ENCODE data around the gene TSPAN5. TPM values are rescaled to one million over a fixed set of nuclear protein-coding genes. Genes with fewer than 3 reads are reported as not detected.

The TSPAN5 gene
- total and polyA plus RNA-seq, 9 of the 15 experiments (the other 6 are each of a cell fraction or from before 2014, with no cell fraction given): 0.58 to 6.6 (median 0.73) TPM

GRCh38 chr4:98619180-98619579 lies 39.2 kb downstream of the TSPAN5 start (continued):
- TF ChIP-seq, protein P1, sequence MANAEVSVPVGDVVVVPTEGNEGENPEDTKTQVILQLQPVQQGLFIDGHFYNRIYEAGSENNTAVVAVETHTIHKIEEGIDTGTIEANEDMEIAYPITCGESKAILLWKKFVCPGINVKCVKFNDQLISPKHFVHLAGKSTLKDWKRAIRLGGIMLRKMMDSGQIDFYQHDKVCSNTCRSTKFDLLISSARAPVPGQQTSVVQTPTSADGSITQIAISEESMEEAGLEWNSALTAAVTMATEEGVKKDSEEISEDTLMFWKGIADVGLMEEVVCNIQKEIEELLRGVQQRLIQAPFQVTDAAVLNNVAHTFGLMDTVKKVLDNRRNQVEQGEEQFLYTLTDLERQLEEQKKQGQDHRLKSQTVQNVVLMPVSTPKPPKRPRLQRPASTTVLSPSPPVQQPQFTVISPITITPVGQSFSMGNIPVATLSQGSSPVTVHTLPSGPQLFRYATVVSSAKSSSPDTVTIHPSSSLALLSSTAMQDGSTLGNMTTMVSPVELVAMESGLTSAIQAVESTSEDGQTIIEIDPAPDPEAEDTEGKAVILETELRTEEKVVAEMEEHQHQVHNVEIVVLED (CRISPR knock-in tag; IDR thresholded peaks at IDR 0.05): no peak
- TF ChIP-seq MYNN (IDR thresholded peaks at IDR 0.05) (no peak), MYNN (CRISPR knock-in tag; IDR thresholded peaks at IDR 0.05) (no peak)

DNA sequence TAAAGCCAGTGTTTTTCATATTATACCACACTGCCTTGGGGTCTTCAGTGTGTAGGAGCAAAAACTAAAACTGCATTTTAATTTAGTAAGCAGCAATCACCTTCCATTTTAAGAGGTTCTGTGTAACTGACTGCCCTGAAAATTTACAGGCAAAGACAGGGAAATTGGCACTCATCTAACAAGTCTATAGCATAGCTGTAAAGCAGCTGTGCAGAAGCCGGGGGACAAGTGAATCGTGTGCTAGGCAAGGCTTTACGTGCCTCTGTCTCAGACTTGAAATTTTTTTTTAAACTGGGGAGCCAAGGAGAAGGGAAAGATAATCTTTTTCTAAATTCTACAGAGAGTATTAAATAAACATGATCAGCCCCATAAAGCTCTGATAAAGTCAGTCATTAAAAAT lies 39.7 kb downstream of the TSPAN5 start:
- Histone ChIP-seq H2AFZ (ENCODE audit: low read depth, low read length) (no peak overlapping the region), H4K20me1 (replicated peaks; ENCODE audit: control insufficient read depth, insufficient read depth, low read length) (no peaks in the 10 kb centered on the region), H3K4me3 (no peak overlapping the region), H3K9me1 (ENCODE audit: control insufficient read depth, insufficient read depth, low read length) (no peaks in the 10 kb centered on the region), H3K4me1 (replicated peaks in 1 of 2; ENCODE audit: control insufficient read depth in 2 of 2, insufficient read depth in 2 of 2, low read length in 2 of 2) (no peaks in the 10 kb centered on the region), H3K36me3 (ENCODE audit: control insufficient read depth, insufficient read depth, low read length) (no peaks in the 10 kb centered on the region), H3K9ac (ENCODE audit: insufficient read depth in 1 of 2, low read depth in 2 of 2, low read length in 2 of 2) (no peak overlapping the region), H3K9me3 (replicated peaks; ENCODE audit: control insufficient read depth, insufficient read depth, low read depth, low read length) (no peaks in the 10 kb centered on the region), H3K4me2 (ENCODE audit: insufficient read depth, low read length) (no peak overlapping the region), H3K27ac (ENCODE audit: extremely low read depth, low read depth, low read length) (no peak overlapping the region), H3K79me2 (ENCODE audit: control insufficient read depth, insufficient read depth, low read length) (no peaks in the 10 kb centered on the region), H3K27me3 (ENCODE audit: control insufficient read depth in 2 of 2, insufficient read depth in 2 of 2, low read length in 2 of 2) (peaks cover 0 to 15% of the 10 kb centered on the region in 2 experiments)
- CTCF ChIA-PET (ENCODE audit: low intra/inter-chr PET ratio): no interaction called here
- DNase-seq (ENCODE audit: extremely low read depth in 1 of 4, low spot score in 3 of 4) (no peak), FAIRE-seq (no peak), ATAC-seq (no peak)
- in situ Hi-C loops (cut with MboI) (no loop called here), intact Hi-C loops (cut with micrococcal nuclease) (no loop called here)
- 8% methylated on average over 3 of the region's 3 CpGs for WGBS (ENCODE audit: insufficient coverage, low coverage, missing lambda C conversion rate)
- POLR2A ChIA-PET: no interaction called here
- no TSS peak for BruUV-seq (replicated peaks)
- TF ChIP-seq USF1 (CRISPR knock-in tag; IDR thresholded peaks at IDR 0.05) (no peak), MCM7 (IDR thresholded peaks at IDR 0.05) (no peak), ZNF445 (CRISPR knock-in tag; IDR thresholded peaks at IDR 0.05; ENCODE audit: low read depth) (no peak), RNF2 (IDR thresholded peaks at IDR 0.05) (no peak), CSDE1 (IDR thresholded peaks at IDR 0.05) (no peak), MAFG (tag; conservative IDR thresholded peaks at IDR 0.05) (no peak), SMAD2 (IDR thresholded peaks at IDR 0.05; ENCODE audit: low read depth, low read length) (no peak), HMGXB4 (CRISPR knock-in tag; IDR thresholded peaks at IDR 0.05) (no peak), FOS (IDR thresholded peaks at IDR 0.05; ENCODE audit: extremely low read depth, insufficient read length) (no peak), CBFB (CRISPR knock-in tag; IDR thresholded peaks at IDR 0.05) (no peak), ERF (CRISPR knock-in tag; IDR thresholded peaks at IDR 0.05) (no peak), SMAD4 (CRISPR knock-in tag; conservative IDR thresholded peaks at IDR 0.05) (no peak)
- TF ChIP-seq, protein P2, sequence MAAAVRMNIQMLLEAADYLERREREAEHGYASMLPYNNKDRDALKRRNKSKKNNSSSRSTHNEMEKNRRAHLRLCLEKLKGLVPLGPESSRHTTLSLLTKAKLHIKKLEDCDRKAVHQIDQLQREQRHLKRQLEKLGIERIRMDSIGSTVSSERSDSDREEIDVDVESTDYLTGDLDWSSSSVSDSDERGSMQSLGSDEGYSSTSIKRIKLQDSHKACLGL (CRISPR knock-in tag; IDR thresholded peaks at IDR 0.05; ENCODE audit: borderline replicate concordance, poor library complexity, severe bottlenecking): no peak

Measured in K562 (cell line).